GM12878 (cell line): ENCODE results near the gene UBR2. TPM values are rescaled to one million over a fixed set of nuclear protein-coding genes. Genes with fewer than 3 reads are reported as not detected.

Experiments
- ATAC-seq: fragments of 200-7000 bp; cut with Tn5 transposase; 3 replicates; pipeline ENCODE4 v1.9.1; 2020; ENCODE audit warnings: mild to moderate bottlenecking, moderate library complexity
- BruUV-seq: library from RNA; stranded (reverse); fragments of 400-500 nt; replicated peaks from 2 replicates; lab custom pipeline; 2021; lab: Mats Ljungman, UMichigan
- CTCF ChIA-PET: fragments of 300-600 bp; sonication (Branson Sonifier 250); formaldehyde crosslinking; extraction: SDS; loops from one replicate; lab custom pipeline; 2021; ENCODE audit warnings: inconsistent platforms; lab: Yijun Ruan, JAX
- POLR2A ChIA-PET: fragments of 350-600 bp; formaldehyde crosslinking; extraction: SDS; loops from one replicate; lab custom pipeline; 2021; ENCODE audit warnings: inconsistent platforms; lab: Charles Lee
- RAD21 ChIA-PET: fragments of 300-600 bp; sonication (Branson Sonifier 250); formaldehyde crosslinking; loops from one replicate; lab custom pipeline; 2023; ENCODE audit warnings: antibody characterized with exemption; ENCODE audit not compliant: unreplicated experiment; lab: Charles Lee
- SMC1A ChIA-PET: fragments of 300-600 bp; sonication (Branson Sonifier 250); formaldehyde crosslinking; loops from one replicate; lab custom pipeline; 2023; ENCODE audit not compliant: unreplicated experiment, uncharacterized antibody; lab: Charles Lee
- DNase-seq: peaks from one replicate; pipeline ENCODE4 v3.0.0-alpha.2; 2011; ENCODE audit warnings: low read depth, low spot score
- FAIRE-seq: peaks from 3 replicates; lab custom pipeline; 2011; peaks lifted over from hg19 to GRCh38; lab: Jason Lieb, UNC
- H2AFZ ChIP-seq: 2 replicates; pipeline ENCODE4 v1.6.0; 2011; ENCODE audit warnings: low read depth, low read length, control low read depth; ENCODE audit not compliant: control insufficient read depth
- H3K27ac ChIP-seq: 2 replicates; pipeline ENCODE4 v1.5.1; 2011; ENCODE audit warnings: control low read depth; ENCODE audit not compliant: control insufficient read depth, insufficient read depth
- H3K27me3 ChIP-seq, 2 experiments: replicated peaks in 1 of 2; 2 replicates each; pipeline versions ENCODE4 v1.6.0 to v1.6.1; 2011; ENCODE audit warnings: low read length in 1 of 2; ENCODE audit not compliant: control insufficient read depth in 2 of 2, insufficient read depth in 2 of 2
- H3K36me3 ChIP-seq, 2 experiments: 2 replicates each; pipeline ENCODE4 v1.5.1; 2011; ENCODE audit warnings: low read length in 1 of 2; ENCODE audit not compliant: control insufficient read depth in 2 of 2, insufficient read depth in 2 of 2
- H3K4me1 ChIP-seq: 2 replicates; pipeline ENCODE4 v1.6.1; 2011; ENCODE audit warnings: mild to moderate bottlenecking, low read length, moderate library complexity, mixed read lengths; ENCODE audit not compliant: control insufficient read depth, insufficient read depth
- H3K4me2 ChIP-seq: 2 replicates; pipeline ENCODE4 v1.6.0; 2011; ENCODE audit warnings: control low read depth; ENCODE audit not compliant: control insufficient read depth, insufficient read depth
- H3K4me3 ChIP-seq: fragments of 200-600 bp; sonication (generic); 2 replicates; pipeline ENCODE4 v1.5.1; 2016
- H3K79me2 ChIP-seq: 2 replicates; pipeline ENCODE4 v1.6.0; 2011; ENCODE audit warnings: low read length; ENCODE audit not compliant: control insufficient read depth, insufficient read depth
- H3K9ac ChIP-seq: 2 replicates; pipeline ENCODE4 v1.8.0; 2011; ENCODE audit warnings: low read length, control low read depth, mixed read lengths; ENCODE audit not compliant: control insufficient read depth, insufficient read depth
- H3K9me3 ChIP-seq: replicated peaks from 3 replicates; pipeline ENCODE4 v1.5.1; 2011; ENCODE audit warnings: mild to moderate bottlenecking, low read length; ENCODE audit not compliant: control insufficient read depth, insufficient read depth
- H4K20me1 ChIP-seq: 2 replicates; pipeline ENCODE4 v1.6.0; 2011; ENCODE audit not compliant: control insufficient read depth, insufficient read depth
- EGR1 ChIP-seq, 2 experiments: IDR thresholded peaks; 1 replicate in 1 of 2; 2 replicates in 1 of 2; pipeline ENCODE4 v1.6.1; 2011 to 2012; ENCODE audit warnings: low read depth in 2 of 2, low read length in 2 of 2, borderline replicate concordance in 1 of 2, mild to moderate bottlenecking in 1 of 2, moderate library complexity in 1 of 2
- FOS ChIP-seq: IDR thresholded peaks from 3 replicates; pipeline ENCODE4 v1.6.1; 2011; ENCODE audit warnings: borderline replicate concordance; ENCODE audit not compliant: insufficient read length; ENCODE audit errors: extremely low read depth
- GATAD2B ChIP-seq: fragments of 450-650 bp; conservative IDR thresholded peaks from 2 replicates; pipeline ENCODE4 v1.6.1; 2017; ENCODE audit warnings: low read depth, mild to moderate bottlenecking, moderate library complexity
- IKZF1 ChIP-seq: fragments of 450-650 bp; conservative IDR thresholded peaks from 2 replicates; pipeline ENCODE4 v1.6.1; 2017; ENCODE audit warnings: antibody characterized with exemption, mild to moderate bottlenecking
- JUNB ChIP-seq: IDR thresholded peaks from 2 replicates; pipeline ENCODE4 v1.6.1; 2016; ENCODE audit warnings: antibody characterized with exemption, mild to moderate bottlenecking
- KDM1A ChIP-seq: fragments of 200-600 bp; sonication (generic); IDR thresholded peaks from 2 replicates; pipeline ENCODE4 v1.6.1; 2016; ENCODE audit warnings: borderline replicate concordance
- LARP7 ChIP-seq: fragments of 450-650 bp; IDR thresholded peaks from 2 replicates; pipeline ENCODE4 v1.6.1; 2017; ENCODE audit warnings: mild to moderate bottlenecking
- MTA2 ChIP-seq: fragments of 450-650 bp; IDR thresholded peaks from 2 replicates; pipeline ENCODE4 v1.6.1; 2016; ENCODE audit warnings: low read depth, mild to moderate bottlenecking, moderate library complexity
- POU2F2 ChIP-seq: IDR thresholded peaks from 3 replicates; pipeline ENCODE4 v1.6.1; 2011; ENCODE audit warnings: low read depth, mild to moderate bottlenecking, low read length, borderline replicate concordance
- RAD51 ChIP-seq: fragments of 450-650 bp; IDR thresholded peaks from 2 replicates; pipeline ENCODE4 v1.6.1; 2016; ENCODE audit warnings: moderate library complexity, mild to moderate bottlenecking, inconsistent platforms
- RB1 ChIP-seq: fragments of 450-650 bp; formaldehyde crosslinking; IDR thresholded peaks from 2 replicates; pipeline ENCODE4 v1.6.1; 2017; ENCODE audit warnings: mild to moderate bottlenecking, borderline replicate concordance
- YBX1 ChIP-seq: fragments of 450-650 bp; IDR thresholded peaks from 2 replicates; pipeline ENCODE4 v1.6.1; 2016; ENCODE audit warnings: antibody characterized with exemption
- WGBS: methylation state at CpG from one replicate; pipeline ENCODE4 v1.1.6; 2016; ENCODE audit warnings: low lambda C conversion rate; ENCODE audit not compliant: insufficient replicate concordance, insufficient coverage; ENCODE audit errors: missing lambda C conversion rate; 5-methylcytosine and 5-hydroxymethylcytosine counted together
- in situ Hi-C: fragments of 300-500 bp; cut with MboI; formaldehyde crosslinking; loops from 9 replicates; pipeline ENCODE4 v1.14.3; 2018; ENCODE audit warnings: mixed read lengths
- intact Hi-C: fragments of 100-400 bp; cut with micrococcal nuclease; formaldehyde crosslinking; loops from one replicate; pipeline ENCODE4 v1.14.2; 2022; ENCODE audit not compliant: unreplicated experiment
- polyA plus RNA-seq, 11 experiments: library from polyadenylated mRNA; depleted of rRNA in 4 of 11; unstranded in 6 of 11; stranded (reverse) in 5 of 11; fragments of >200 nt; fragmentation: Nextera tagmentation in 4 of 11; fragmentation: Illumina TruSeq in 1 of 11; extraction: Ambion mirVana in 4 of 11; extraction: Trizol in 1 of 11; gene quantifications; 1 replicate in 1 of 11; 2 replicates in 10 of 11; pipeline versions ENCODE4 v1.2.1 to v1.2.3, GENCODE V29; 2011 to 2016; ENCODE audit warnings: inconsistent platforms in 2 of 11, missing spikeins in 2 of 11, low read depth in 1 of 11
- total RNA-seq, 4 experiments: library from RNA; depleted of rRNA in 3 of 4; stranded (reverse); fragments of >200 nt in 3 of 4; fragmentation: Illumina TruSeq in 1 of 4; extraction: Trizol in 1 of 4; gene quantifications; 2 replicates each; pipeline versions ENCODE4 v1.2.1 to v1.2.3, GENCODE V29; 2013 to 2021
- TF ChIP-seq, protein P1 (sequence below): fragments of 450-650 bp; IDR thresholded peaks from 2 replicates; pipeline ENCODE4 v1.6.1; 2017; ENCODE audit warnings: mild to moderate bottlenecking
- TF ChIP-seq, protein P2 (sequence below): IDR thresholded peaks from 2 replicates; pipeline ENCODE4 v1.6.1; 2011; ENCODE audit warnings: borderline replicate concordance, low read depth, mild to moderate bottlenecking, moderate library complexity, mixed read lengths, low read length; ENCODE audit not compliant: insufficient read depth; ENCODE audit errors: extremely low read length
- TF ChIP-seq, protein P3 (sequence below): fragments of 450-650 bp; IDR thresholded peaks from 2 replicates; pipeline ENCODE4 v1.6.1; 2017; ENCODE audit warnings: mild to moderate bottlenecking, moderate library complexity

UBR2 gene
- total and polyA plus RNA-seq, 10 of the 15 experiments (the other 5 are each of a cell fraction or from before 2014, with no cell fraction given), result 2.3 to 18.4 (median 9.6) TPM

DNA sequence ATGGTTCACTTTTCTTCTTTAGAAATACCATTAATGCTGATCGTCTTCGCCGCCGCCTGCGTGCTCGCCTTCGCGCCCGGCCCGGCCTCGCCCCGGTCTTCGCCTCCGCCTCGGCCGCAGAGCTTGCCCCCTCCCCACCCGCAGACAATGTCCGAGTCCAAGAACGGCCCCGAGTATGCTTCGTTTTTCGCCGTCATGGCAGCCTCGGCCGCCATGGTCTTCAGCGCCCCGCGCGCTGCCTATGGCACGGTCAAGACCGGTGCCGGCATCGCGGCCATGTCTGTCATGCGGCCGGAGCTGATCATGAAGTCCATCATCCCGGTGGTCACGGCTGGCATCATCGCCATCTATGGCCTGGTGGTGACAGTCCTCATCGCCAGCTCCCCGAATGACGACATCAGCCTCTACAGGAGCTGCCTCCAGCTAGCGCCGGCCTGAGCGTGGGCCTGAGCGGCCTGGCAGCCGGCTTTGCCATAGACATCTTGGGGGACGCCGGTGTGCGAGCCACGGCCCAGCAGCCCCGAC is 163.3 kb downstream of the UBR2 start:
- CTCF ChIA-PET, result interaction anchor here (1.0 to 3.9 kb wide), 26 partner anchors 9 to 179 kb away, joined by 3 to 99 read pairs (median 5); partner anchors contain the start of genes RPL7L1 and TBCC
- Histone ChIP-seq H2AFZ (peak overlapping the region; percentile 98), H3K27ac (peak overlapping the region; percentile 60), H4K20me1 (no peaks in the 10 kb centered on the region), H3K36me3 (no peaks in the 10 kb centered on the region), H3K4me1 (peaks cover 10% of the 10 kb centered on the region; the same call in 1 of the 2 replicates), H3K9ac (peak overlapping the region; percentile 48), H3K9me3 (no peaks in the 10 kb centered on the region), H3K4me2 (peak overlapping the region; percentile 89), H3K27me3 (no peaks in the 10 kb centered on the region), H3K79me2 (no peaks in the 10 kb centered on the region), H3K4me3 (peak overlapping the region; percentile 58; the same call in 1 of the 2 replicates)
- in situ Hi-C loops (loop anchor here (5.0 kb wide), 1 partner anchor 150 kb away; the partner anchor contains the start of gene RPL7L1), intact Hi-C loops (loop anchor here (2.0 kb wide), 1 partner anchor 172 kb away; no protein-coding TSS in a partner anchor)
- TF ChIP-seq RB1 (0 out of 2 replicates have a peak, but pooled peaks have one; percentile 3), POU2F2 (no peak), RAD51 (no peak), MTA2 (no peak), EGR1 (IDR thresholded peaks at IDR 0.05; ENCODE audit: borderline replicate concordance in 1 of 2, low read depth in 2 of 2, low read length in 2 of 2) (no peak), JUNB (no peak), GATAD2B (peak; percentile 51; the same call in 1 of the 2 replicates), KDM1A (no peak), LARP7 (peak; percentile 73; the same call in 1 of the 2 replicates), FOS (no peak), IKZF1 (peak; percentile 24; the same call in 1 of the 2 replicates), YBX1 (no peak)
- TF ChIP-seq, protein P1, sequence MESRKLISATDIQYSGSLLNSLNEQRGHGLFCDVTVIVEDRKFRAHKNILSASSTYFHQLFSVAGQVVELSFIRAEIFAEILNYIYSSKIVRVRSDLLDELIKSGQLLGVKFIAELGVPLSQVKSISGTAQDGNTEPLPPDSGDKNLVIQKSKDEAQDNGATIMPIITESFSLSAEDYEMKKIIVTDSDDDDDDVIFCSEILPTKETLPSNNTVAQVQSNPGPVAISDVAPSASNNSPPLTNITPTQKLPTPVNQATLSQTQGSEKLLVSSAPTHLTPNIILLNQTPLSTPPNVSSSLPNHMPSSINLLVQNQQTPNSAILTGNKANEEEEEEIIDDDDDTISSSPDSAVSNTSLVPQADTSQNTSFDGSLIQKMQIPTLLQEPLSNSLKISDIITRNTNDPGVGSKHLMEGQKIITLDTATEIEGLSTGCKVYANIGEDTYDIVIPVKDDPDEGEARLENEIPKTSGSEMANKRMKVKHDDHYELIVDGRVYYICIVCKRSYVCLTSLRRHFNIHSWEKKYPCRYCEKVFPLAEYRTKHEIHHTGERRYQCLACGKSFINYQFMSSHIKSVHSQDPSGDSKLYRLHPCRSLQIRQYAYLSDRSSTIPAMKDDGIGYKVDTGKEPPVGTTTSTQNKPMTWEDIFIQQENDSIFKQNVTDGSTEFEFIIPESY, result peak; percentile 73; the same call in 1 of the 2 replicates
- TF ChIP-seq, protein P2, sequence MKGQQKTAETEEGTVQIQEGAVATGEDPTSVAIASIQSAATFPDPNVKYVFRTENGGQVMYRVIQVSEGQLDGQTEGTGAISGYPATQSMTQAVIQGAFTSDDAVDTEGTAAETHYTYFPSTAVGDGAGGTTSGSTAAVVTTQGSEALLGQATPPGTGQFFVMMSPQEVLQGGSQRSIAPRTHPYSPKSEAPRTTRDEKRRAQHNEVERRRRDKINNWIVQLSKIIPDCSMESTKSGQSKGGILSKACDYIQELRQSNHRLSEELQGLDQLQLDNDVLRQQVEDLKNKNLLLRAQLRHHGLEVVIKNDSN, result no peak
- TF ChIP-seq, protein P3, sequence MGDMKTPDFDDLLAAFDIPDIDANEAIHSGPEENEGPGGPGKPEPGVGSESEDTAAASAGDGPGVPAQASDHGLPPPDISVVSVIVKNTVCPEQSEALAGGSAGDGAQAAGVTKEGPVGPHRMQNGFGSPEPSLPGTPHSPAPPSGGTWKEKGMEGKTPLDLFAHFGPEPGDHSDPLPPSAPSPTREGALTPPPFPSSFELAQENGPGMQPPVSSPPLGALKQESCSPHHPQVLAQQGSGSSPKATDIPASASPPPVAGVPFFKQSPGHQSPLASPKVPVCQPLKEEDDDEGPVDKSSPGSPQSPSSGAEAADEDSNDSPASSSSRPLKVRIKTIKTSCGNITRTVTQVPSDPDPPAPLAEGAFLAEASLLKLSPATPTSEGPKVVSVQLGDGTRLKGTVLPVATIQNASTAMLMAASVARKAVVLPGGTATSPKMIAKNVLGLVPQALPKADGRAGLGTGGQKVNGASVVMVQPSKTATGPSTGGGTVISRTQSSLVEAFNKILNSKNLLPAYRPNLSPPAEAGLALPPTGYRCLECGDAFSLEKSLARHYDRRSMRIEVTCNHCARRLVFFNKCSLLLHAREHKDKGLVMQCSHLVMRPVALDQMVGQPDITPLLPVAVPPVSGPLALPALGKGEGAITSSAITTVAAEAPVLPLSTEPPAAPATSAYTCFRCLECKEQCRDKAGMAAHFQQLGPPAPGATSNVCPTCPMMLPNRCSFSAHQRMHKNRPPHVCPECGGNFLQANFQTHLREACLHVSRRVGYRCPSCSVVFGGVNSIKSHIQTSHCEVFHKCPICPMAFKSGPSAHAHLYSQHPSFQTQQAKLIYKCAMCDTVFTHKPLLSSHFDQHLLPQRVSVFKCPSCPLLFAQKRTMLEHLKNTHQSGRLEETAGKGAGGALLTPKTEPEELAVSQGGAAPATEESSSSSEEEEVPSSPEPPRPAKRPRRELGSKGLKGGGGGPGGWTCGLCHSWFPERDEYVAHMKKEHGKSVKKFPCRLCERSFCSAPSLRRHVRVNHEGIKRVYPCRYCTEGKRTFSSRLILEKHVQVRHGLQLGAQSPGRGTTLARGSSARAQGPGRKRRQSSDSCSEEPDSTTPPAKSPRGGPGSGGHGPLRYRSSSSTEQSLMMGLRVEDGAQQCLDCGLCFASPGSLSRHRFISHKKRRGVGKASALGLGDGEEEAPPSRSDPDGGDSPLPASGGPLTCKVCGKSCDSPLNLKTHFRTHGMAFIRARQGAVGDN, result no peak
- POLR2A ChIA-PET, result interaction anchor here (0.5 to 2.2 kb wide), 4 partner anchors 15 to 154 kb away, joined by 3 to 7 read pairs (median 3); no protein-coding TSS in a partner anchor
- ATAC-seq (peak; percentile 38), DNase-seq (no peak), FAIRE-seq (no peak)
- RAD21 ChIA-PET, result interaction anchor here (1.0 to 2.5 kb wide), 9 partner anchors 18 to 149 kb away, joined by 3 to 46 read pairs (median 5); partner anchors contain the start of gene TBCC
- SMC1A ChIA-PET, result interaction anchor here (0.8 to 4.1 kb wide), 26 partner anchors 12 to 548 kb away, joined by 3 to 59 read pairs (median 5); partner anchors contain the start of genes RPL7L1 and TBCC
- BruUV-seq, result TSS peak; percentile 74
- WGBS, result 72% methylated on average over 32 of the region's 52 CpGs
